Stimulated activated CD8-positive, alpha-beta memory T cell treated with anti-CD3 and anti-CD28 coated beads, Interleukin-7, amount 100 ng/mL, for 1 hour (primary cell): ENCODE results near the gene GNAI1.

Experiments used
- DNase-seq, 2 donors: peaks; one replicate each; pipeline ENCODE4 v3.0.0-alpha.2; 2020; ENCODE audit warnings: low read depth in 2 of 2

GNAI1 gene

GRCh38 chr7:80213814-80214213, 79.2 kb downstream of the GNAI1 start:
- DNase-seq, result no peak

GRCh38 chr7:80215734-80216133, 81.1 kb downstream of the GNAI1 start:
- no peak for DNase-seq

GRCh38 chr7:80216996-80217842, 82.6 kb downstream of the GNAI1 start:
- DNase-seq, result no peak

DNA sequence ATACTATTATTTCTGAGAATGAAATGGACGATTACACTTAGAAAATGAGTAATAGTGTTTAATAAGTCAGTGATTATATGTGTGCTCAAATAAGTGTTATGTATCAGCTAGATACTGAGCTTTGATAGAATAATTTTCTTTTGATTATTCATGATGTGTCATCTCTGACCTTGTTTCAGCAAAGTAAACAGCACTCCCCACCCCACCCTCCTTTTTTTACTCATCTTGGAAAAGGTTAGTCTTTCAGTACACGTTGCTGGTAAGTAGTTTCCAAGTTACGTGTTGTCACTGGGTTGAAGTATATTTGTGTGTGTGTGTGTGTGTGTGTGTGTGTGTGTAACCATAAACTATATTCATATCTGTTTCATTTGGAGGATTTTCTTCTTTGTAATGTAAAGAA, 84.1 kb downstream of the GNAI1 start:
- DNase-seq, result no peak

DNA sequence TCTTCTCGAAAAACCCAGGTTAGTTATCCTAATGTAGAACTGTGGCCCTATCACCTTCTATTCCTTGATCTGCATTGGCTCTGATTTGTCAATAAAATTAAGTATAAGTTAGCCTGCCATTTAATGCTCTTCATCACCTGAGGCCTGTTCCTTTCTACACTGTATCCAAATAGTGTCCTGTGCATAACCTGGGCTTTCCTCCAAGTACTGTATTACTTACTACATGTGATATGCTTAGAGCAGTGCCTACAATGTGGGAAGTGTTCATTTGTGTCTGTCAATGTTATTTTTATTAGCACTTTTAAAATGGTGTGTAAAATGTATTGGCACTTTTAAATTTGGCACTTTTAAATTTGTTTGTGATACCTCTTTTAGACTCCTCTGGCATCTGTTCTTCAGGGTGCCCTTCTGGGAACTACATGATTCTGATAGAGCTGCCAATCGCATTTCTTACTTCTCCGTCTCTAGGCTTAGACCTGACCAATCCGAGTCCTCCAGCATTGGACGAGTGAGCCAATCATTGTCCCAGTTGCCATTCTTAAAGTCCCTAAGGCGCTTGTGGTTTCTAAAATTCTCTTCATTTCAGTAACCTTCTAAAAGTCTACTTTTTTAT, 85.5 kb downstream of the GNAI1 start:
- no peak for DNase-seq

DNA sequence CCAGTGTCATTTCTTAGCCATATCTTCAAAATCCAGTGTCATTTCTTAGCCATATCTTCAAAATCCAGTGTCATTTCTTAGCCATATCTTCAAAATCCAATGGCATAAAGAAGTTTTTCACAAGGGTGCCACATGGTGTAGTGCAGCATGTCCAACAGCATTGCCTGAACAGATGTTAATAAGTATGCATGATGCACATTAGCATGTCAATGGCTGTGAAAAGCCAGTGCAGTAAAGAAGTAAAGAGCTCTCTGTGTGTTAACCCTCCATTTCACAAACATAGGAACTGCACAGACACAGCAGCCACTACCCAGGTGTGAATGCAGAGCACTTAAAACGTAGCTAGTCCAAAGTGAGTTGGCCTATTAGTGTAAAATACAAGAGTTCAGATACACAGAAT, 89.8 kb downstream of the GNAI1 start:
- no peak for DNase-seq

DNA sequence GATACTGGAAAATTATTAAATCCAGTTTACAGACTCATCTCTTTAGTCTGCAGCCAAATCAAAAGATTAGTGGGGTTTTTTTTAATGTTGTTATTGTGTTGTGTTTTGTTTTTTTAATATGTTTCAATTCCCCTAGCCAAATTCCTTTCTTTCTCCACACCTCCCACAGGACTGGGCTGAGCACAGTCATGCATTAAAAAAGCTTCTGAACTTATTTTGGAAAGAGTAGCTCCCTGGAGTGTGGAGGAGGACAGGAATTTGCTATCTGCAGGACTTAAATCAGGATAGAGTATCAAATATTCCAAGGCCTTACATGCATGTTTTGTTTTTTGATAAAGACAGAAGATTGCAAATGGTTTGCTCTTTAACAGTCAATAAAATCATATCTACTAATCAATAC, 90.7 kb downstream of the GNAI1 start:
- DNase-seq, result no peak

GRCh38 chr7:80226629-80227028, 92.0 kb downstream of the GNAI1 start:
- DNase-seq, result no peak

GRCh38 chr7:80230327-80230726, 95.7 kb downstream of the GNAI1 start:
- DNase-seq, result no peak

- DNase-seq, result no peak
Observed at GRCh38 chr7:80231707-80232106, 97.1 kb downstream of the GNAI1 start.

GRCh38 chr7:80232979-80233724, 98.5 kb downstream of the GNAI1 start:
- no peak for DNase-seq

GRCh38 chr7:80235334-80235733, 100.7 kb downstream of the GNAI1 start:
- no peak for DNase-seq

DNA sequence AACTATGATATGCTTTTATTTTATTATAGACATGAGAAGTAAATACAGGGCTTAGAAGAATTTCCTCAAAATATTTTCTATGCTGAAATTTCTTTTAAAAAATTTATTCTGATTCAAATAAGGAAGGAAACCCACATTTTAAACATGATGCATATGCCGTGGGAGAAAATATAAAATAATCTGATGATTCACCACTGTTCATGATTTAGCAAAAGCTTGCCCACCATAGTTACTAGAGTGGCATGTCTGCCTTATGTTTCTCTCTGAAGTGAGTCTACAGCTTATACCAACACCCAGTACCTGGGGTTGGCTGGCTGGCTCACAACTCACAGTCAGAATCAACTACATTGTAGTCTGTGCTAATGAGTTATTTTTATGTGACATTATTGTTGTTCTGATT, 102.0 kb downstream of the GNAI1 start:
- DNase-seq, result no peak

GRCh38 chr7:80240265-80241025, 105.8 kb downstream of the GNAI1 start:
- no peak for DNase-seq

- DNase-seq, result no peak
Observed at GRCh38 chr7:80241671-80242070, 107.0 kb downstream of the GNAI1 start.

DNA sequence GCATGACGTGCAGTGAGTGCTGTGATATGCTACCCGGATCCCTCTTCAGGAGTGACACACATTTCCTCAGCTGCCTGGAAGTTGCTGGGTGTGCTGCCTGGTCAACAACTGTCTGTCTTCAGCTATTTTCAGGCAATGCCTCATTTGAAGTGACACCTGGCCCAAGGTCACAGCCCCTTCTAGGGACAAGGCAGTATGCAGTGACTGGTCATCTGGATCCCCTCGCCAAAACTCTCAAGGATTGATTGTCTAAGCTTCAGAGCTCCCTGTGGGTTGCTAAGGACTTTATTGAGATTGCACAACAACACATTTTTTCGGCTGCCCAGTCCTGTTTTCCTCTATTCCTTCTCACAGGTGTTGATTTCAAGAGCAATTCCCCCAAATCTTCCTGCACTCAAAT, 108.8 kb downstream of the GNAI1 start:
- no peak for DNase-seq

GRCh38 chr7:80244206-80244916, 109.7 kb downstream of the GNAI1 start:
- no peak for DNase-seq

DNA sequence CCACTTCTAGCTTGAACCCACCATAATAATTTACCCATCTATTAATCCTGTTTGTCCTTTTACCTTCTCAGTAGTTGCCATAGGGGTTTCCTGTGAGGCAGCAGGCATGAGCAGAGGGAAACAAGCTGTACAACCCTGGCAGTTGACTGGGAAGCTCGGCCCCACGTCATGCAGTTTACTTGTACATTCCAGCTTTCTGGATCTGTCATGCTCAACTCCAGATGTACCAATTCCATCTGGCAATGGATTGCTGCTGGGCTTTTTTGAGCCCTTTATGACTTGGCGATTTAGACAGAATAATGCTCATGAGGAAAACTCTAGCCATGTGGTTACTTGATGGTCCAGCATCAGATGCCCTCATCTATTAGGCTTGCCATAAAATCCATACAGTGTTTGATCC, 112.5 kb downstream of the GNAI1 start:
- no peak for DNase-seq

- no peak for DNase-seq
Observed at GRCh38 chr7:80247891-80248290, 113.3 kb downstream of the GNAI1 start.

DNA sequence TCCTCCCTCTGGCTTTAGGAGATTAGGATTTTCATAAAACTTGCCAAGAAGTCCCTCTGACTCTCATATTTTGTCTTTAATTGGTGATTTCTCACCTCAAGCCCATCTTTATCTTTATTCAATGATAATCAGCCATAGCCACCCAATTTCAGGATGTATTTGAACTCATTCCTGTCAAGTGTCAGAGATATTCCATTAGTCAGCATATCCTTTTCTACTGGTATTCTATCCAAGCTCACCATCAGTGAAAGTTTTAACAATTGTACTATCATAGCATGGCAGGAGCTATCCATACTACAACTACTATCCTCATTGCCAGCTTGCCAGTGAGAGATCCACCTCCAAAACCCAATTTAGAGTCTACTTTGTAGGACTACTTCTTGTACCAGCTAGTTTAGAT, 114.6 kb downstream of the GNAI1 start:
- DNase-seq, result no peak

GRCh38 chr7:80249619-80250295, 115.1 kb downstream of the GNAI1 start:
- no peak for DNase-seq
